HG02588 (cell line): ENCODE results near the gene LSAMP.
"Not testable (repeated sequence)": the region's sequence is repeated elsewhere in the genome, so short reads cannot be mapped to it uniquely, and the experiment has no call there.

ENCODE experiments used
- ATAC-seq: cut with Tn5 transposase; IDR thresholded peaks from one replicate; pipeline ENCODE4 v1.9.1; 2021; ENCODE audit warnings: mild to moderate bottlenecking, moderate library complexity; ENCODE audit not compliant: unreplicated experiment

Gene LSAMP

GRCh38 chr3:116247605-116248004, 197.7 kb downstream of the LSAMP start:
- ATAC-seq = no peak

GRCh38 chr3:116246406-116246980, 198.8 kb downstream of the LSAMP start:
- ATAC-seq = no peak

- no peak for ATAC-seq
Measured at GRCh38 chr3:116242825-116243224, 202.5 kb downstream of the LSAMP start.

- no peak for ATAC-seq
Measured at GRCh38 chr3:116241677-116242076, 203.6 kb downstream of the LSAMP start.

GRCh38 chr3:116240261-116240660, 205.0 kb downstream of the LSAMP start:
- no peak for ATAC-seq

- no peak for ATAC-seq
Measured at GRCh38 chr3:116238846-116239565, 206.3 kb downstream of the LSAMP start.

- ATAC-seq = no peak
Measured at GRCh38 chr3:116233711-116234357, 211.5 kb downstream of the LSAMP start.

GRCh38 chr3:116230431-116231020, 214.8 kb downstream of the LSAMP start:
- ATAC-seq = no peak

- no peak for ATAC-seq
Measured at GRCh38 chr3:116226266-116226665, 219.0 kb downstream of the LSAMP start.

- ATAC-seq = no peak
Measured at GRCh38 chr3:116216761-116217160, 228.5 kb downstream of the LSAMP start.

GRCh38 chr3:116211901-116212300, 233.4 kb downstream of the LSAMP start:
- no peak for ATAC-seq

- ATAC-seq = not testable (repeated sequence)
Measured at GRCh38 chr3:116208830-116209229, 236.5 kb downstream of the LSAMP start.

GRCh38 chr3:116200956-116201690, 244.2 kb downstream of the LSAMP start:
- ATAC-seq = no peak

- ATAC-seq = no peak
Measured at GRCh38 chr3:116199063-116199462, 246.2 kb downstream of the LSAMP start.

GRCh38 chr3:116198087-116198486, 247.2 kb downstream of the LSAMP start:
- no peak for ATAC-seq

- no peak for ATAC-seq
Measured at GRCh38 chr3:116192464-116192863, 252.8 kb downstream of the LSAMP start.

GRCh38 chr3:116191409-116191808, 253.9 kb downstream of the LSAMP start:
- no peak for ATAC-seq

GRCh38 chr3:116190095-116190494, 255.2 kb downstream of the LSAMP start:
- no peak for ATAC-seq

GRCh38 chr3:116188231-116188785, 257.0 kb downstream of the LSAMP start:
- no peak for ATAC-seq

- ATAC-seq = no peak
Measured at GRCh38 chr3:116186049-116186448, 259.2 kb downstream of the LSAMP start.

GRCh38 chr3:116181159-116181558, 264.1 kb downstream of the LSAMP start:
- ATAC-seq = no peak
